HG02840 (cell line): ENCODE data around the gene CATSPERD.

ENCODE experiments used
- ATAC-seq: cut with Tn5 transposase; IDR thresholded peaks from one replicate; pipeline ENCODE4 v1.9.1; 2021; ENCODE audit warnings: mild to moderate bottlenecking, moderate library complexity, moderate number of reproducible peaks; ENCODE audit not compliant: unreplicated experiment, low FRiP score

The CATSPERD gene

DNA sequence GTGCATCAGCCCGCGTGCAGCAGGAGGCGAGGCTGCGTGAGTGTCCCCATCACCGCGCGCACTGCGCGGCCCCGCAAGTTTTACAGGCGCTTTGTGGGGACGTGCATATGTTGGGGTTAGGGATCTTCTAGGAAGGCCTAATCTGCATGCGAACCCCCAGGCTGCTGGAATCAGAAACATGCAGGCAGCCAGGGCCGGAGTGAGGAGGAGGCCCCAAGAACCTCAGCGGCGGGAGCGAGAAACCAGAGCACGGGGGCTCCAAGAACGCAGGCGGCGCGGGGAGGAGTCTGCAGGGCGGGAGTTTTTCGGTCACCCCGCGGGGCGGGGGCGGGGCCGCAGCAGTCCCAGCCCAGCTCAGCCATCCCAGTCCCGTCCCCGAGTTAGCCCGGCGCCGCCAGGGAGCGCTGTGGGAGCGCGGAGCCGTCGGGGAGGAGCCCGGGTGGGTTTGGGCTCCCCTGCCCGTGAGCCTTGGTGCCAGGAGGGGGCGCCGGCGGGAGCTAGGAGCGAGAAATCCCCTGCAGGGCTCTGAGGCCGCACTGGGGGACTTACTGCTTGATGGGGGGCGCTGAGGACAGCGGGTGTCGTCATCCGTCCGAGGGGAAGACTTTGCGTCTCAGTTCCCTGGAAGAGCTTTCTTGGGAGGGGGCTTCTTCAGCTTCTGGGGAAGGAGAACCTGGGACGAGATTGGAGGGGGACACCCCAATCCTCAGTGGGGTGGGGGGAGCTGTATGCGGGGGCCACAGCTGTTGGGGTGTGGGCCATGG lies 83.5 kb downstream of the CATSPERD start:
- no peak for ATAC-seq

GRCh38 chr19:5804516-5805461 lies 84.4 kb downstream of the CATSPERD start, which contains the start of gene NRTN:
Gene NRTN (plus strand): TSS chr19:5805067. CDS start chr19:5824166, 19,099 bp downstream.
- no peak for ATAC-seq

DNA sequence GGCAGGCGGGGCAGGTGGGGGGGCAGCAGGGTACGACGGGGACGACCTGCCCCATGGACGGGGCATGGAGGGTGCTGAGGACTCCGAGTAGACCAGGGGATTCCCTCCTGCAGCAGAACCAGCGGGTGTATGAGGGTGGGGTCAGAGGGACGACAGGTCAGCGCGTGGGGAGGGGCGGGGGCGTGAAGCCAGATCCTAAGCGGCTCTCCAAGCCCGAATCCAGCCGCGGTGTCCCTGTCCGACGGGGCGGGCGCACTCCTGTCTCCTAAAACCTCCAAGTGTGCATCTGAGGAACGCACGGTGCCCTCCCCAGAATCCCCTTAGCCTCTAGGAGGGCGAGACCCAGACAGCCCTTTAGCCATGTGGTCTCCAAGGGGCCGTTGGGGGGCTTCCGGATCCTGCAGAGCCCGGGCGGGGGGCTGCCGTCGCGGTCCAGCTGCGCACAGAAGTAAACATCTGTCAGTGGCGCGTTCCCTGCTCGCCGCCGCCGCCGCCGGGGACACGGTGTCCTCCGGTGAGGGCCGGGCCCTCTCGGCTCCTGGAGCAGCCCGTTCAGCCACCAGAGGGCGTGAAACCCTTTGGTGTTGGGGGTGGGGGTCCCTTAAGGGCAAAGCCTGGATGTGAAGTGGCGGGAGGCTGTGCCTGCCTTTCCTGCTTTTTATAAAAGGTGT lies 85.2 kb downstream of the CATSPERD start:
- ATAC-seq = no peak

- no peak for ATAC-seq
Observed at GRCh38 chr19:5806133-5806489, 85.7 kb downstream of the CATSPERD start.

GRCh38 chr19:5806905-5807304 lies 86.5 kb downstream of the CATSPERD start:
- no peak for ATAC-seq

GRCh38 chr19:5808120-5808816 lies 87.8 kb downstream of the CATSPERD start:
- no peak for ATAC-seq

DNA sequence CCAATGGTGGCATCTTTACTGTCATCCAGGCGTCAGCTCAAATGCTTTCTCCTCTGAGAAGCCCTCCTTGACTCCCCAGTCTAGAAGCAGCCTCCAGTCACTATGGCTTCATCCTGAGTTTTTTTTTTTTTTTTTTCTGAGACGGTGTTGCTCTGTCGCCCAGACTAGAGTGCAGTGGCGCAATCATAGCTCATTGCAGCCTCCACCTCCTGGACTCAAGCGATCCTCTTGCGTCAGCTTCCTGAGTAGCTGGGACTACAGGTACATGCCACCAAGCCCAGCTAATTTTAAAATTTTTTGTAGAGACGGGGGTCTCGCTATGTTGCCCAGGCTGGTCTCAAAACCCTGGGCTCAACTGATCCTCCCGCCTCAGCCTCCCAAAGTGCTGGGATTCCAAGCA lies 88.6 kb downstream of the CATSPERD start:
- no peak for ATAC-seq

DNA sequence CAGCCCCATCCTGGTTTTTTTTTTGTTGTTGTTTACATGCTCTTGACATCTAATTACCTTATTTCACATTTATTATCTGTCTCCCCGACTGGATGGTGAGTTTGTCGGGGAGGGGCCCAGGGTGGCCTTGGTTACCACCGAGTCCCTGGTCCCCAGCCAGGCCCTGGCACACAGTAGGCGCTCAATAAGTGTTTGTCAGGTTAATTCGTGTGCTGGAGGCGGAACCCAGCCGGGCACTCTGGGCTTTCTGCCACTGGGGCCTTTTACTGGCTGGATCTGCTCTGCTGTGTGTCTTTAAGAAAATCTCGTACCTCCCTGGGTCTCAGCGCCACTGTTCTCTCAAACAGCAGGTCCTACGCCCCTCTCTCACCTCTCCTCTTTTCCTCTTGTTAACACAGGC lies 89.0 kb downstream of the CATSPERD start:
- ATAC-seq = no peak

GRCh38 chr19:5811117-5811516 lies 90.7 kb downstream of the CATSPERD start:
- ATAC-seq = no peak

- no peak for ATAC-seq
Observed at GRCh38 chr19:5814123-5814851, 93.8 kb downstream of the CATSPERD start.

GRCh38 chr19:5814852-5815246 lies 94.4 kb downstream of the CATSPERD start:
- ATAC-seq = no peak

GRCh38 chr19:5817218-5817617 lies 96.8 kb downstream of the CATSPERD start:
- no peak for ATAC-seq

DNA sequence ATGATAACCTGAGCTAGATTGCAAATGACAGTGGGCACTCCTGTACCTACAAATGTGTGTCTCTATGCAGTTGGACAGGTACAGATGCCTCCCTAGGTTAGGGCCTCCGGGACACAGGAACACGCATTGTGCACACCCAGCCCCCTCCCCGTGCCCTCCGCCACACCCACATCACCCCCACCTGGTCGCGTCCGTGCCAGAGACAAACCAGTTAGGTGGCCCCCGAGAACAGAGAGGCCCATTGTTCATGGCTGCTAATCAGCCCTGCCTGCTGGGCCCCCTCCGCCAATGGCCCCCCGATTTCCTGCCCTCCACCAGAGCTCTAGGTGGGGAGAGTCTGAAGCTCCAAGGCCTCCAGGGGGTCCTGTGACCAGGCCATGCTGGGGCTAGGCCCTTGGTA lies 98.2 kb downstream of the CATSPERD start:
- ATAC-seq = no peak

DNA sequence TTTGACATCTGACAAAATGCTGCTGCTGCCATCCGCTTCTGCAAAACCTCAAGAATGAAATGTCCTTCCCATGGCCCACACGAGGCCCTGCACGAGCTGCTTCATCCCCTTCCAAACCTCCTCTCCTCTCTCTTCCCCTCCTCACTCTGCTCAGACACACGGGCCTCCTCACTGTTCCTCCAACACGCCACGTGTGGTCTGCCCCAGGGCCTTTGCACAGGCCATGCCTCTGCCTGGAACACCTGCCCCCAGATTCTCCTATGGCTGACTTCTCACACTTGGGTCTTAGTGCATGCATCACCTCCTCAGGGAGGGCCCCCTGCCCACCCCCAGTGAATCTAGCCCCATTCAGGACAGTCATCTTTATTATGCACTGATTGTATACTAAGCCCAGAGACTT lies 100.3 kb downstream of the CATSPERD start:
- ATAC-seq = no peak

GRCh38 chr19:5821521-5822180 lies 101.2 kb downstream of the CATSPERD start:
- ATAC-seq = no peak

DNA sequence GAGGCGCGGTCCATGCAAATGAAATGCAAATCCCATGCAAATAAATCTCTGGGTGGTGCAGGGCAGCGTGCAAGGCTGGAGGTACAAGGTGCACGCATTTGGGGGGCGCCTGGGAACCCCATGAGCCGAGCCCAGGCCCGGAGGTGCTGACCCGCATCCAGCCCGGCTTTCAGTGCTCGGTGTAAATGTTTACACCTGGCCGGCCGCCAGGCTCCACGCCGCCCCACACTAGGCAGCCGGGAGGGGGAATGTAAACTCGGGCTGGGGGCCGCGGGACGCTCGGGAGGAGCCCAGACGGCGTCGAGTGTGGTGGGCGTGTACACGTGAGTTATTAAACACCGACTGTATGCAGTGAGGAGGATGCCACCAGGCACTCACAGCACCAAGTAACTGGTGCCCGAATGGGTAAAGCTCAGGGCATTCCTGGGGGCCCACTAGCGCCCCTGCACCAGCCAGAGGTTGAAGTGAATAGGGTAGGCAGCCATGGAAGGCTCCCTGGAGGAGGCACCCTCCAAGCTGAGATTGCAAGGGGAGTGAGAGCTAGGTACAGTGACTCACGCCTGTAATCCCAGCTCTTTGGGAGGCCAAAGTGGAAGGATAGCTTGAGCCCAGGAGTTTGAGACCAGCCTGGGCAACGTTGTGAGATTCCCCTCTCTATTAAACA lies 101.9 kb downstream of the CATSPERD start:
- no peak for ATAC-seq

DNA sequence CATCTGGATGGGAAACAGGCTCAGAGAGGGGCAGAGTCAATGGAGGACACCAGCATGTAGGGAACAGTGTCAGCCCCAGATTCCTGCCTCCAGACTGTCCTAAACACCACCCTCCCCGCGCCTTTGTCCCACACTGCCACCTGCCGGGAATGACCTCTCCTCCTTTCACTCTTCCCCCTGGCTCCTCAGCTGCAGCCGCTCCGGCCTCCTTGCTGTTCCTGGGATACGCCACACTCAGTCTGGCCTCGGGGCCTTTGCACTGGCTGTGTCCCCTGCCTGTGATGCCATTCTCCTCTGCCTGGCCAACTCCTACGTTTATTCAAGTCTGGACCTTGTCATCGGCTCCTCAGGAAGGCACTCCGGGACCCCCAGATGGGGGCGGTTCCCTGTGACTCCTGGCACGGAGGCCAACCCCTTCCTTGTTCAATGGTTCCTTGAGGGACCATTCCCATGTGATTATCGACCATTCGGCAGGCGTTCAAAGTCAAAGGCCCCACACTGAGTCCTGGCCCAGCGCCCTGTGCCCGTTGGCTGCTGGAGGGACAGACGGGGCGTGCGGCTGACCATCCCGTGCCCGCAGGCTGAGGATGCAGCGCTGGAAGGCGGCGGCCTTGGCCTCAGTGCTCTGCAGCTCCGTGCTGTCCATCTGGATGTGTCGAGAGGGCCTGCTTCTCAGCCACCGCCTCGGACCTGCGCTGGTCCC lies 103.3 kb downstream of the CATSPERD start:
- no peak for ATAC-seq

DNA sequence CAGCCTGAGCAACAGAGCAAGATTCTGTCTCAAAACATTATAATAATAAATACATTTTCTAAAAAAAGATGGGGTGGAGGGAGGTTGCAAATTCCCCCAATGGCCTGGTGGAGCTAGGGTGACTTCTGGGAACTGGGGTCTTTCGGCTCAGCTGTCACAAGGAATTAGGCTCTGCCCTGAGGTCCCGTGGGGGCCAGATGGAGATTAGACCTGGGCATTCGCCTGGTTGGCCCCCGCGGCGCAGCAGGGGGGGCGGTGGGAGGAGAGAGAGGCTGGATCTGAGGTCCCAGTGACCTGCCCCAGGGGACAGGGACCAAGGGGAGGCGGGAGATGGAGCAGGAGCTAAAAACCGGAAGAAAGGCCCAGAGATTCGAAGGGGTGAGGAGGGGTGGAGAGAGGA lies 104.3 kb downstream of the CATSPERD start:
- no peak for ATAC-seq
